SK-N-MC (cell line): ENCODE data around the gene EMILIN2.

Source experiments
- DNase-seq: peaks from one replicate; pipeline ENCODE4 v3.0.0-alpha.2; 2011; ENCODE audit warnings: low read depth, low spot score
- H3K27ac ChIP-seq: fragments of 200-600 bp; sonication (generic); 2 replicates; pipeline ENCODE4 v1.5.1; 2016; ENCODE audit warnings: mixed run types
- H3K36me3 ChIP-seq: fragments of 200-600 bp; sonication (generic); 2 replicates; pipeline ENCODE4 v1.6.1; 2017; ENCODE audit warnings: antibody characterized with exemption, low read length, mixed read lengths; ENCODE audit not compliant: insufficient read depth
- H3K4me3 ChIP-seq: fragments of 200-600 bp; sonication (generic); 2 replicates; pipeline ENCODE4 v1.5.1; 2016
- H3K9ac ChIP-seq: fragments of 200-600 bp; sonication (generic); 2 replicates; pipeline ENCODE4 v1.8.0; 2017; ENCODE audit warnings: mixed run types, mixed read lengths; ENCODE audit not compliant: insufficient read length
- H3K9me3 ChIP-seq: fragments of 200-600 bp; sonication (generic); 2 replicates; pipeline ENCODE4 v1.6.1; 2017; ENCODE audit warnings: low read depth, mild to moderate bottlenecking, antibody characterized with exemption, low read length, moderate library complexity, mixed read lengths
- EZH2 ChIP-seq: fragments of 200-600 bp; sonication (generic); IDR thresholded peaks from one replicate; pipeline ENCODE4 v1.6.1; 2017; ENCODE audit warnings: antibody characterized with exemption
- FOXP2 ChIP-seq: optimal IDR thresholded peaks from 2 replicates; pipeline ENCODE3; 2011; ENCODE audit warnings: mild to moderate bottlenecking, moderate library complexity; ENCODE audit not compliant: insufficient read depth; ENCODE audit errors: extremely low read length, control extremely low read depth
- POLR2AphosphoS5 ChIP-seq: IDR thresholded peaks from 2 replicates; pipeline ENCODE4 v1.6.1; 2012; ENCODE audit warnings: mild to moderate bottlenecking, low read depth, low read length, borderline replicate concordance

The EMILIN2 gene

DNA sequence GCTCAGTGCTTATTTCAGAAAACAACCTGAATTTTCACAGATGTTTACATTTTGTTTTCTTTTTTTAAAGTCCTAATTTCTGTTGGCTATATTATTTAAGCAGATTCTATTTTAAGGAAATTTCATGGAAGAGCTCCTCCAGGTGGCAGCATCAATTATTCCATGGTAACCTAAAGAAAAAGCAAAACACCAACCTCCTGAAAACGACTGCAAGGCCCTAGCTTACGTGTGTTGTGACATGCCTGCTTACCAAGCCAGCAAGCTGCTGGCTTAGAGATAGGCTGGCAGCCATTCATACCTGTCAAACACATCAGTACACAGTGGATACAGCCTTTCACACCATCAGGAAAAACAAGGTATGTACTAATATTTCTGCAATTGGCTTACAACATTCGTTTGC, 101.2 kb downstream of the EMILIN2 start:
- Histone ChIP-seq H3K36me3 (peaks cover 33% of the 10 kb centered on the region), H3K9ac (no peak overlapping the region), H3K27ac (no peak overlapping the region), H3K9me3 (no peaks in the 10 kb centered on the region), H3K4me3 (no peak overlapping the region)
- TF ChIP-seq POLR2AphosphoS5 (no peak), FOXP2 (no peak), EZH2 (no peak)
- no peak for DNase-seq

DNA sequence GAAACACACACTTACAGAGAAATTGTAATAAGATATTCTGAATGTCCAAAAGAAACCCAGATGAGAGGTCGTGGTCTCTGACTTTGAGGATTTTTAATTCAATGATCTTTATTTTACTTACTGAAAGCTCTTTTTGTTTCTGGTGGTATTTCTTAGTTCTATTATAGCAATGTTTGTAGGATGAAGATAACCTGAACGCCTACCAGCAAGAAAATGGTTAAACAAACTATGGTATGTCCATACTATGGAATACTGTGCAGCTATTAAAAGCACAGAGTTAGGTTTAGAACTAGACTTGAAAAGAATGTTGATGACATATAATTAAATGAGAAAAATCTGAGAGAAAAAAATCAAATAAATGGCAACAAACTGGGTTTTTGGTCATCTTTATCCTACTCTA, 105.8 kb downstream of the EMILIN2 start:
- no peaks in the 10 kb centered on the region for H3K9me3 ChIP-seq
- TF ChIP-seq FOXP2: no peak
- no peak for TF ChIP-seq EZH2
- TF ChIP-seq POLR2AphosphoS5: no peak
- 0 out of 2 replicates have a peak overlapping the region, but pooled peaks have one; percentile 46 for H3K27ac ChIP-seq
- no peak overlapping the region for H3K4me3 ChIP-seq
- peaks cover 51% of the 10 kb centered on the region for H3K36me3 ChIP-seq
- no peak overlapping the region for H3K9ac ChIP-seq
- no peak for DNase-seq

DNA sequence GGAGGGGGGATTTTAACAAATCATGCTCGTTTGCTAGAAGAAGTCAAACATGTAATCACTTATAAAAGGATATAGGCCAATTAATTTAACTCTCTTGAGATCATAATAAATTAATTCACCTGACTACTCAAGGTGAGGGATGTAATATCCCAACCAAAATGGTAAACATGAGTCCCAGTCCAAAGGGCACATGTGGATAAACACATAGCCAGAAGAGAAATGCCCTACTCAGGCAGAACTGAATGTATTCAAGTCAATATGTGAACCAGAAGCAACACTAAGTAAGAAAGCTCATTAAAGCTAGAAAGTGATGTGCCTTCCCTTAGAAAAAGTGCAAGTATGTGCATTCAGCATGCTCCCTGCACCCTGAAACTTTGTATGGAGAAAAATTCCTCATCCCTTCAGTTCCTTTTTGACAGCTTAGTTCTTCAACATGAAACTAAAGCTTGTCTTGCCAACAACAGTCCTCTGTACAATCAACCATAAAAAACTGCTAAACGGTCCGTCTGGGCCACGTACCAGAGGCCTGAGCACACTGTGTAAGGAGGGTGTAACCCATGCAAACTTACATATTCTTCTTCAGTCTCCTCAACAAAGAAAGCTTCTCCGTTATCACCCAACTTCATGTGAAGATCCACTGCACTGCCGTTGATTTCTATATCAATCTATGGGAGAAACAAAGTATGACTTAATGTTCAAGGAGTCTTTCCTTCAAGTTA, 107.3 kb downstream of the EMILIN2 start:
- no peak for DNase-seq
- TF ChIP-seq POLR2AphosphoS5 (no peak), FOXP2 (no peak), EZH2 (no peak)
- no peaks in the 10 kb centered on the region for H3K9me3 ChIP-seq
- H3K9ac ChIP-seq: no peak overlapping the region
- no peak overlapping the region for H3K27ac ChIP-seq
- no peak overlapping the region for H3K4me3 ChIP-seq
- H3K36me3 ChIP-seq: peaks cover 49% of the 10 kb centered on the region

DNA sequence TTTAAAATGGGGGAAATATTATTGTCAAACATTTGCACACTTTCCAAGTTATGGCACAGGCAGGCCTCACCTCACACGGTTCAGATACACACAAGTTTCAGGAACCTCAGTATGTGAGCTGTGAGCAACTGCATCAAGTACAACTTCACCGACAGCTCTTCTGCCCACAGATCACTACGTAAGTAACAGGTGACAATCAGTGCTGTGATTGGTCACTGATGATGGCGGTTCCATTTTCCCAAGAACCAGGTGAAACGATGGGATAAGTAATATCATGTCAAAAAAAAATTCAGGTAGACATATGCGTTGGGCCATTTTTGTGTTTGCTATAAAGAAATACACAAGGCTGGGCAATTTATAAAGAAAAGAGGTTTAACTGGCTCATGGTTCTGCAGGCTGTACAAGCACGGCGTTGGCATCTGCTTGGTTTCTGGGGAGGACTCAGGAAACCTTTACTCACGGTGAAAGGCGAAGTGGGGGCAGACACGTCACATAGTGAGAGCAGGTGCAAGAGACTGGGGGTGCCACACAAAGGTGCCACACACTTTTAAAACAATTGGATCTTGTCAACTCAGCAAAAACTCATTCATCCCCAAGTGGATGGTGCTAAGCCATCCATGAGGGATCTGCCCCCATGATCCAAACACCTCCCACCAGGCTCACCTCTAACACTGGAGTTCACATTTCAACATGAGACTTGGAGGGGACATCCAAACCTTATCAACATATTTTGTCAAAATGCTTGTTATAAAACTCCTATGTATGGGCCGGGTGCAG, 108.3 kb downstream of the EMILIN2 start:
- H3K36me3 ChIP-seq: peaks cover 44% of the 10 kb centered on the region
- H3K9ac ChIP-seq: no peak overlapping the region
- peak overlapping the region; percentile 94 for H3K27ac ChIP-seq
- DNase-seq: no peak
- TF ChIP-seq POLR2AphosphoS5 (no peak), EZH2 (no peak), FOXP2 (no peak)
- H3K9me3 ChIP-seq: no peaks in the 10 kb centered on the region
- no peak overlapping the region for H3K4me3 ChIP-seq

DNA sequence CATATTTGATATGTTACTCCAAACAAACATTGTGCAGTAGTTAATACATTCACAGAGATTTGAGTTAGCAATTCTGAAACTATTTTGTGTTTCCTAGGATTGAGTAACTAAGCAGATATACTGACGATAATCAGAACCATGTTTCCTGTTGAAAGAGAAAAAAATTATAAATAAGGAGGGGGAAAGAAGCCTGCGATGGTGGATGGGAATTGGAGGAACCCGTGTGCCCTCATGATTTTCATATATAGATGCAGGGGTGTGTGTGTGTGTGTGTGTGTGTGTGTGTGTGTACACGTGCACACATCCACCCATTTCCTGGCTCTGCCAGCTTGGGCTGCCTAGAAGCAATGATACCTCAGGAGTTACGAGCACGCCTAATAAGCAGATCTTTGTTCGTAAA, 109.2 kb downstream of the EMILIN2 start:
- Histone ChIP-seq H3K9ac (peak overlapping the region; percentile 53), H3K4me3 (peak overlapping the region; percentile 62), H3K36me3 (peaks cover 34% of the 10 kb centered on the region), H3K9me3 (no peaks in the 10 kb centered on the region), H3K27ac (peak overlapping the region; percentile 94)
- peak; percentile 66 for DNase-seq
- TF ChIP-seq EZH2: no peak
- TF ChIP-seq POLR2AphosphoS5: no peak; the same call in 1 of the 2 replicates
- no peak for TF ChIP-seq FOXP2

DNA sequence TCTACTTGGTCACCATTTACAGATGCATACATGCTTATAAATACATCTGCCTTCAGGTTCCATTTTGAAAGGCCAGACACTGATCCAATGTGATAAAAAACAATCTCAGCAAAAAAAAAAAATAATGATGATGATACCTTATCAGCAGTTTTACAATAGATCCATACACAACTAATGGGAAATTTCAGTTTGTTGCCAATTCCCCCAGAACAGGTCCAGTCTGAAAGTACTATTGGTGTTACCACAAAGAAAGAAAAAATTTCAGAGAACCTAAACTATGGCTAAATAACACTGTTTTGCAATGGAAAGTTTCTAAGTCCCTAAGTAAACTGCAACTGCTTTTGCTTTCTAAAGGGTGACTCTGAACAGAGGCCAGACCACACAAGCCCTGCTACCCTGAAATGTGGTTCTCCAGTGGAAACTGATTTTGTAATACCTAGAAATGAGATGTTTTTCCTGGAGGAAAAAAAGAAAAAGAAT, 112.1 kb downstream of the EMILIN2 start:
- DNase-seq: no peak
- H3K9ac ChIP-seq: no peak overlapping the region
- H3K36me3 ChIP-seq: peaks cover 16% of the 10 kb centered on the region
- TF ChIP-seq POLR2AphosphoS5: no peak
- no peak for TF ChIP-seq FOXP2
- no peak for TF ChIP-seq EZH2
- no peak overlapping the region for H3K4me3 ChIP-seq
- peak overlapping the region; percentile 20; the same call in 1 of the 2 replicates for H3K27ac ChIP-seq
- no peaks in the 10 kb centered on the region for H3K9me3 ChIP-seq

DNA sequence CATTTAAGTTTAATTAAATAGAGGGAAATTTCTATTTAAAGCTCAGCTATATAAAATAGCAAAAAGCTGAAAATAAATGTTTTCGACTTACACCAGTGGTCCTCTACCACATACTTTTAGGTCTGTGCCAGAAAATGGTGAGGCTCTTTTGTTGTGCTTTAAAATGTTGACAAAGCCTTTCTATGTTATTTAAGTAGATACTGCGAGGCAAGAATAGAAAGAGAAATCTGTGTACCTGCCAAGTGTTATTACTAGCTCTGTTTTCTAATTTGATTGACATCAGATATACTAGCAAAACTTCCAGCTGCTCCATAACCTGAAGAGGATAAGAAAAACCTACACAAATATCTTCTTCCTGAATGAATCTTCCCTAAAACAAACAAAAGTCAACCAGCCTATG, 112.5 kb downstream of the EMILIN2 start:
- no peaks in the 10 kb centered on the region for H3K9me3 ChIP-seq
- peaks cover 11% of the 10 kb centered on the region for H3K36me3 ChIP-seq
- H3K9ac ChIP-seq: no peak overlapping the region
- DNase-seq: no peak
- H3K27ac ChIP-seq: peak overlapping the region; percentile 20; the same call in 1 of the 2 replicates
- H3K4me3 ChIP-seq: no peak overlapping the region
- TF ChIP-seq FOXP2: no peak
- TF ChIP-seq POLR2AphosphoS5: no peak
- no peak for TF ChIP-seq EZH2

DNA sequence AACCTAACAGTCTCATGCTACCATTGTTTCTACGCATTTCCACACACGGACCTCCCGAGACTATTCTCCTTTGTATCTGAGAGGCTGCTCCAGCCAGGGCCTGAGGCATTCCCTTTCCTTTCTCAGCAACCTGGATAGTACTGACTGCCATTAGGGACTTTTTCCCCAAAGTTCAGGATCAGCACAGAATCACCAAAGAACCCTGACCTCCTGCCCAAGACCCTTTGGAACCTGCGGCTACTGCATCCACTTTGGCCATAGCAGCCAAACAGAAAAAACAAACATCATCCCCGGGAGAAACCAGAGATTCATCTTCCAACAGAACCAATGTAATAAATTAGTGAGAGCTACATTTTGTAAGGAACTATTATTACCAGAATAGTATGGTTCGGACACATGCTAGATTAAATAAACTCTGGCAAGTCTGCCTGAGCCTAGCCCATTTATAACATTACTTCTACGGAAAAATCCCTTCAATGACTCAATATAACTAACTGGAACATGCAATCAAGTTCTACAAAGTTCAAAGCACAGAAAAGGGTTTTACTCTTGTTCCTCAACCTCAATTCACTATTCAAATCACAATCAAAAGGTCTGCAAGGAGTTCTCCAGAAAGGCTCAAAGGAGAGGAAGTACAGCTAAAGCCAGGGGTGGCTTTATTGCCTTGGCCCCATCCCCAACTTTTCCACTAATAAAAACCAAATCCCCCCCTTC, 114.3 kb downstream of the EMILIN2 start:
- TF ChIP-seq EZH2: no peak
- TF ChIP-seq POLR2AphosphoS5: no peak
- no peak for TF ChIP-seq FOXP2
- Histone ChIP-seq H3K9ac (no peak overlapping the region), H3K36me3 (no peaks in the 10 kb centered on the region), H3K4me3 (peak overlapping the region; percentile 62), H3K27ac (peak overlapping the region; percentile 86), H3K9me3 (no peaks in the 10 kb centered on the region)
- DNase-seq: no peak
